ENCODE measurements around the gene SERPINB13.

The SERPINB13 gene

DNA sequence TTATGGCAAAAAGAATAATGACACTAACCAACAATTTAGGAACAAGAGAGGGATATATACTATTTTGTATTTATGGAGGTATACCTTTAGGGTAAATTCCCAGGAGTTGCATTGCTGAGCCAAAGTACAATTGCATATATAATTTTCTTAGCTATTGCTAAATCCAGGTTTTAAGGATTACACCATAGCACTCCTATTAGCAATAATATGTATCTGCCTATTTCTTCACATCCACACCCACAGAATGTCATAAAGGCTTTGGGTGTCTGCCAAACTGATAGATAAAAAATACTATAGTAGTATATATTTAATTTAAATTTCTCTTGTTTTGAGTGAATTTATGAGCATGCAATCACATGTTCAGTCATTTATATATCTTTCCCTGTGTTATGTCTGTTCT lies 11.5 kb upstream of the SERPINB13 start:
- no peak overlapping the region for H3K4me3 ChIP-seq (ENCODE audit: low read depth in 1 of 2, low read length in 1 of 2)
- H3K27ac ChIP-seq, result no peak overlapping the region
- no peaks in the 10 kb centered on the region for H3K27me3 ChIP-seq
- H3K36me3 ChIP-seq, result no peaks in the 10 kb centered on the region
- TF ChIP-seq, protein P1, sequence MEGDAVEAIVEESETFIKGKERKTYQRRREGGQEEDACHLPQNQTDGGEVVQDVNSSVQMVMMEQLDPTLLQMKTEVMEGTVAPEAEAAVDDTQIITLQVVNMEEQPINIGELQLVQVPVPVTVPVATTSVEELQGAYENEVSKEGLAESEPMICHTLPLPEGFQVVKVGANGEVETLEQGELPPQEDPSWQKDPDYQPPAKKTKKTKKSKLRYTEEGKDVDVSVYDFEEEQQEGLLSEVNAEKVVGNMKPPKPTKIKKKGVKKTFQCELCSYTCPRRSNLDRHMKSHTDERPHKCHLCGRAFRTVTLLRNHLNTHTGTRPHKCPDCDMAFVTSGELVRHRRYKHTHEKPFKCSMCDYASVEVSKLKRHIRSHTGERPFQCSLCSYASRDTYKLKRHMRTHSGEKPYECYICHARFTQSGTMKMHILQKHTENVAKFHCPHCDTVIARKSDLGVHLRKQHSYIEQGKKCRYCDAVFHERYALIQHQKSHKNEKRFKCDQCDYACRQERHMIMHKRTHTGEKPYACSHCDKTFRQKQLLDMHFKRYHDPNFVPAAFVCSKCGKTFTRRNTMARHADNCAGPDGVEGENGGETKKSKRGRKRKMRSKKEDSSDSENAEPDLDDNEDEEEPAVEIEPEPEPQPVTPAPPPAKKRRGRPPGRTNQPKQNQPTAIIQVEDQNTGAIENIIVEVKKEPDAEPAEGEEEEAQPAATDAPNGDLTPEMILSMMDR (IDR thresholded peaks at IDR 0.05), result no peak
- H3K9me3 ChIP-seq, result no peaks in the 10 kb centered on the region
- peaks cover 34 to 44% of the 10 kb centered on the region in 2 experiments for H3K4me1 ChIP-seq (ENCODE audit: control insufficient read depth in 1 of 2, insufficient read depth in 1 of 2, low read depth in 1 of 2, low read length in 1 of 2)

DNA sequence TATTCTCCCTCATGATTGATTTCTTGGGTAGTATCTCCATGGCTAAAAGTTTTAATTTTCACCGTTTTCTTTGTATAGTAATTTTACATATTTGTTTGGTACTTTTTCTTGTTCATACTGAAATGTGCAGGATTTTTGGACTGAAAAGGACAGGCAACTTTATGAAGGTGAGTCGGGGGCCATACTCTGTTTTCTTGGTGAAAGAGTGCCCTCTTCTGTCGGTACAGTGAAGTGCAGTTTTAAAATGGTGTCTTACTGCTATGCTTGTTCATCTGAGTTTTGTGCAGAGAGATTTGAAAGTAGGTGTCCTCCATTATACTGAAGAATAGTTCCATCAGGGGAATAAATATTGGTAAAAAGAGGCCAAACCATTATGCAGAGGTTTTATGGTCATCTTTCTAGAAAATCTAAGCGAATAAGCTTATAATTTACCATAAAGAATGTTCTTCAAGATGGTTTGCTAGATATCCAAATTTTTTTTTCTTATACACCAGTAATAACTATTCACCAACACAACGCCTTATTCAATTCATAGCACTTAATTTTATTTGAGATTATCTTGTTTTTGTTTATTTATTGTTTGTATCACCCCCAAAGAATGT lies 8.7 kb upstream of the SERPINB13 start:
- Histone ChIP-seq H3K27me3 (no peaks in the 10 kb centered on the region), H3K4me1 (ENCODE audit: control insufficient read depth in 1 of 2, insufficient read depth in 1 of 2, low read depth in 1 of 2, low read length in 1 of 2) (peaks cover 36 to 45% of the 10 kb centered on the region in 2 experiments), H3K9me3 (no peaks in the 10 kb centered on the region), H3K36me3 (no peaks in the 10 kb centered on the region), H3K4me3 (ENCODE audit: low read depth in 1 of 2, low read length in 1 of 2) (no peak overlapping the region), H3K27ac (peak overlapping the region; percentile 62)
- TF ChIP-seq, protein P1 (IDR thresholded peaks at IDR 0.05), result peak; percentile 49

DNA sequence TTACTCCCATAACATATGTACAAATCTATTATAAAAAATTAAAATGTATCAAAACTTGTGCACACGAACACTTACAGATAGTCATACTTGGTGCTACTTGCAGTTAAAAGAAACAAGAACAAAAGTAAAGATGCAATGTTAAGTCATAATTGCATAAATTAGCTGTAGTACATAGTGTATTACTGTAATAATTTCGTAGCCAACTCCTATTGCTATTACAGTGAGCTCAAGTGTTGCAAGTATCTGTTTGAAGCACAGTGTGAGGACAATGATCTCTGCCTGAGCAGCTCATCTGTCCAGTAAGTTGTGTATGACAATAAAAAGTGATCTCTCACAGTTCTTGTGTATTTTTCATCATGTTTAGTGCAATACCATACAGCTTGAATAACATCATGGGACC lies 7.5 kb upstream of the SERPINB13 start:
- peaks cover 37 to 42% of the 10 kb centered on the region in 2 experiments for H3K4me1 ChIP-seq (ENCODE audit: control insufficient read depth in 1 of 2, insufficient read depth in 1 of 2, low read depth in 1 of 2, low read length in 1 of 2)
- H3K27ac ChIP-seq, result peak overlapping the region; percentile 62
- H3K9me3 ChIP-seq, result no peaks in the 10 kb centered on the region
- TF ChIP-seq, protein P1 (IDR thresholded peaks at IDR 0.05), result no peak
- H3K4me3 ChIP-seq (ENCODE audit: low read depth in 1 of 2, low read length in 1 of 2), result no peak overlapping the region
- H3K36me3 ChIP-seq, result no peaks in the 10 kb centered on the region
- H3K27me3 ChIP-seq, result no peaks in the 10 kb centered on the region

DNA sequence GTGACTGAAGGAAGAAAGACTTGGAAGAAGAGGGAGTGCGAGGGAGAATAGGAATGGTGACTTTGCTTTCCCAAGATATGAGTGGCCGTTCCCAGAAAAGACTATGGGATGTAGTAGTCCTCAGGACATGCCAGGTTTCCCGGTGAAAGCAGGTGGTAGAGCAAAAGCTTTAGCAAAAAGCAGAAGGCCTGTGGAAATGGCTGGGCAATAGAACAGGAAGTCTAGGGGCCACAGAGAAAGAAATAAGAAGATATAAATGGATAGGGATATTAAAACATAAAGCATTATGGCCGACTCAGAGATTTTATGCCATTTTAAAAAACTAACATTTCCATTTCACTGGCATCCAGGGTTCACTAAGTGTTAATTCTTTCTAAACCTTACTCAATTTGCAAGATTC lies 1.2 kb upstream of the SERPINB13 start:
- H3K9me3 ChIP-seq, result no peaks in the 10 kb centered on the region
- no peaks in the 10 kb centered on the region for H3K27me3 ChIP-seq
- peaks cover 23 to 32% of the 10 kb centered on the region in 2 experiments for H3K4me1 ChIP-seq (ENCODE audit: control insufficient read depth in 1 of 2, insufficient read depth in 1 of 2, low read depth in 1 of 2, low read length in 1 of 2)
- H3K4me3 ChIP-seq (ENCODE audit: low read depth in 1 of 2, low read length in 1 of 2), result no peak overlapping the region
- H3K27ac ChIP-seq, result no peak overlapping the region
- H3K36me3 ChIP-seq, result no peaks in the 10 kb centered on the region
- TF ChIP-seq, protein P1 (IDR thresholded peaks at IDR 0.05), result no peak

DNA sequence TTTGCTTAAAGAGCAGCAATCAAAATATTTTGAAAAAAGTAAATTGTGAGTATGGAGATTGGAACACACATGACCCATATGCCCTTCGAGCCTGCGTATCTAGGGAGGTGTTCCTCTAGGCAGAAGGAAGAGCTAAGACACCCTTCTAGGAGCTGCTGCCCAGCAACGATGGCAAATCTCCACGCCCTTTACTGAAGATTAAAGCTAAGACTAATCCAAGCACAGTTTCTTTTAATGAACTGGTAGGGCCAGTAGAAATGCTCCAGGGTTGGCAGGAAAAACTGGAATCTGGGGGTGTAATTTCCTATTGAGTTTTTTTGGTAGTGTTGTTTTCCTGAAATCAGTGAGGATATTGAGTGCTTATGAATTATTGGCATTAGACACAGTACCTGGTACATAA lies 712 bp upstream of the SERPINB13 start:
- Histone ChIP-seq H3K9me3 (no peaks in the 10 kb centered on the region), H3K4me1 (ENCODE audit: control insufficient read depth in 1 of 2, insufficient read depth in 1 of 2, low read depth in 1 of 2, low read length in 1 of 2) (peaks cover 23 to 33% of the 10 kb centered on the region in 2 experiments), H3K36me3 (no peaks in the 10 kb centered on the region), H3K27ac (no peak overlapping the region), H3K27me3 (no peaks in the 10 kb centered on the region), H3K4me3 (ENCODE audit: low read depth in 1 of 2, low read length in 1 of 2) (no peak overlapping the region)
- TF ChIP-seq, protein P1 (IDR thresholded peaks at IDR 0.05), result no peak
